Colonic mucosa (tissue), 4 donors: ENCODE results near the gene NDUFB8. TPM values are rescaled to one million over a fixed set of nuclear protein-coding genes. Genes with fewer than 3 reads are reported as not detected.
A peak's percentile ranks its signal among the peaks of the same experiment; 100 is the strongest.

ENCODE experiments used
- DNase-seq: peaks from one replicate; pipeline ENCODE4 v3.0.0-alpha.2; 2020
- H3K27ac ChIP-seq: fragments of 200-600 bp; one replicate; pipeline ENCODE4 v1.8.0; 2021
- H3K27me3 ChIP-seq: fragments of 200-600 bp; one replicate; pipeline ENCODE4 v1.8.0; 2021
- H3K36me3 ChIP-seq: fragments of 200-600 bp; one replicate; pipeline ENCODE4 v1.8.0; 2021
- H3K4me1 ChIP-seq: fragments of 200-600 bp; one replicate; pipeline ENCODE4 v1.8.0; 2021; ENCODE audit warnings: mild to moderate bottlenecking
- H3K4me3 ChIP-seq: fragments of 200-600 bp; one replicate; pipeline ENCODE4 v1.8.0; 2021
- H3K9ac ChIP-seq, 2 donors: one replicate each; pipeline ENCODE4 v1.7.0; 2013; ENCODE audit warnings: control low read depth in 2 of 2, low read depth in 2 of 2, low read length in 2 of 2
- H3K9me3 ChIP-seq: fragments of 200-600 bp; one replicate; pipeline ENCODE4 v1.8.0; 2021
- intact Hi-C: fragments of 100-400 bp; cut with DNase I; formaldehyde crosslinking; loops from one replicate; pipeline ENCODE4 v1.14.1; 2022
- total RNA-seq, 2 donors: library from RNA; stranded (reverse); fragmentation: NEBNext Ultra II Directional in 1 of 2; extraction: Animal tissue kit (Norgen Biotek cat#: 25700) in 1 of 2; gene quantifications; one replicate each; pipeline ENCODE4 v1.2.1, GENCODE V29; 2021
- TF ChIP-seq, protein P1 (sequence below): fragments of 200-600 bp; IDR thresholded peaks from one replicate; pipeline ENCODE4 v1.8.0; 2022; ENCODE audit warnings: antibody characterized with exemption, mild to moderate bottlenecking
- donor health status: healthy.
- donor health status: DM: no; HTN: no; CAD: no.
- donor health status: DM: no; HTN: no; CAD: no.

Gene NDUFB8
- total RNA-seq, 2 donors from 2014 or later: 189 to 243 TPM

DNA sequence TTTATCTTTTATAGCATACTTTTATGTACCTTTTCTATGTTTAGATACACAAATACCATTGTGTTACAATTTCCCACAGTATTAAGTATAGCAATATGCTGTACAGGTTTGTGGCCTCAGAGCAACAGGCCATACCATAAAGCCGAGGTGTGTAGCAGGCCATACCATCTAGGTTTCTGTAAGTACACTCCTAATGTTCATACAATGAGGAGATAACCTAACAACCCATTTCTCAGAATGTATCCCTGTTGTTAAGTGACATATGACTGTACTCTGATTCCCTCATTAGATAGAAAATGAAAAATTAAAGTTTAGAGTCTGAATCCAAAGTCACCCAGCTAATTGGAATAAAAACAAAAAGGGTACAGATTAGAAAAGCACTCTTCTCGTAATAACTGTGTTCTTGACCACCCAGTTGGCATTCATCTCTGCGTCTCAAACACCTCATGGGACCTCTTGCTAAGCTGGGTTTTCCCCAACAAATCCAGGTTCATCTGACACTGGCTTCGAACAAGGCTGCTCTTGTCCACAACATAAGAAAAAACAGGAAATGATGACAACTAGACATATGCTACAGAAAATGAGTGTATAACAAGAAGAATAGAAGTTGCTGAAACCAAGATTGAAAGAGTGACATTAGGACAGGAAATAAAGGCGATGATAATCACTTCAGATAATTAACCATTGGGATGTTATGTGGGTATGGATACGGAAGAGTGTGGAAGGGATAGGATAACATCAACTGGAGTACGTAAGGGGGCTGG, 1.4 kb downstream of the NDUFB8 start:
- H3K9ac ChIP-seq: peak overlapping the region; percentile 12 to 96
- H3K4me1 ChIP-seq: no peaks in the 10 kb centered on the region
- no peaks in the 10 kb centered on the region for H3K27me3 ChIP-seq
- intact Hi-C loops: no loop called here
- DNase-seq: no peak
- TF ChIP-seq, protein P1, sequence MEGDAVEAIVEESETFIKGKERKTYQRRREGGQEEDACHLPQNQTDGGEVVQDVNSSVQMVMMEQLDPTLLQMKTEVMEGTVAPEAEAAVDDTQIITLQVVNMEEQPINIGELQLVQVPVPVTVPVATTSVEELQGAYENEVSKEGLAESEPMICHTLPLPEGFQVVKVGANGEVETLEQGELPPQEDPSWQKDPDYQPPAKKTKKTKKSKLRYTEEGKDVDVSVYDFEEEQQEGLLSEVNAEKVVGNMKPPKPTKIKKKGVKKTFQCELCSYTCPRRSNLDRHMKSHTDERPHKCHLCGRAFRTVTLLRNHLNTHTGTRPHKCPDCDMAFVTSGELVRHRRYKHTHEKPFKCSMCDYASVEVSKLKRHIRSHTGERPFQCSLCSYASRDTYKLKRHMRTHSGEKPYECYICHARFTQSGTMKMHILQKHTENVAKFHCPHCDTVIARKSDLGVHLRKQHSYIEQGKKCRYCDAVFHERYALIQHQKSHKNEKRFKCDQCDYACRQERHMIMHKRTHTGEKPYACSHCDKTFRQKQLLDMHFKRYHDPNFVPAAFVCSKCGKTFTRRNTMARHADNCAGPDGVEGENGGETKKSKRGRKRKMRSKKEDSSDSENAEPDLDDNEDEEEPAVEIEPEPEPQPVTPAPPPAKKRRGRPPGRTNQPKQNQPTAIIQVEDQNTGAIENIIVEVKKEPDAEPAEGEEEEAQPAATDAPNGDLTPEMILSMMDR: no peak
- H3K4me3 ChIP-seq: peak overlapping the region; percentile 96
- no peak overlapping the region for H3K27ac ChIP-seq
- no peaks in the 10 kb centered on the region for H3K9me3 ChIP-seq
- H3K36me3 ChIP-seq: peaks cover 5% of the 10 kb centered on the region

DNA sequence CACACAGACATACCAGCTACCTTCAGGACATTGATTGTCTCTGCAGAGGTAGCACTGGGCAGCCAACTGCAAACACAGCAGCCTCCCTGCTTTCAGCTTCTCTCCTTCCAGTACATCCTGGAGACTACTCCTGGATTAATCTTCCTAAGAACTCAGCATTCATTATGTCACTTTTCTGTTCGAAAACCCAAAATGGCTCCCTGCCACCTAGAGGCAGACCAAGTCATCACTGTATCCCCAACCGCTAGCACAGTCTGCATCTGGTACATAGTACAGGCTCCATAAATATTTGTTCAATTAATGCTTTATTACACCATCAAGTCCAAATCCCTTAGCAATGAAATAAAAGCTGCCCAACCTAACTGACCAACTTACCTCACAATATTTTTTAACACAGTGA, 5.0 kb downstream of the NDUFB8 start:
- intact Hi-C loops: no loop called here
- no peaks in the 10 kb centered on the region for H3K9me3 ChIP-seq
- peaks cover 9% of the 10 kb centered on the region for H3K36me3 ChIP-seq
- no peak for DNase-seq
- no peak overlapping the region for H3K4me3 ChIP-seq
- H3K27me3 ChIP-seq: peaks cover 1% of the 10 kb centered on the region
- TF ChIP-seq, protein P1: no peak
- no peak overlapping the region for H3K27ac ChIP-seq
- H3K9ac ChIP-seq: no peak overlapping the region
- no peaks in the 10 kb centered on the region for H3K4me1 ChIP-seq

DNA sequence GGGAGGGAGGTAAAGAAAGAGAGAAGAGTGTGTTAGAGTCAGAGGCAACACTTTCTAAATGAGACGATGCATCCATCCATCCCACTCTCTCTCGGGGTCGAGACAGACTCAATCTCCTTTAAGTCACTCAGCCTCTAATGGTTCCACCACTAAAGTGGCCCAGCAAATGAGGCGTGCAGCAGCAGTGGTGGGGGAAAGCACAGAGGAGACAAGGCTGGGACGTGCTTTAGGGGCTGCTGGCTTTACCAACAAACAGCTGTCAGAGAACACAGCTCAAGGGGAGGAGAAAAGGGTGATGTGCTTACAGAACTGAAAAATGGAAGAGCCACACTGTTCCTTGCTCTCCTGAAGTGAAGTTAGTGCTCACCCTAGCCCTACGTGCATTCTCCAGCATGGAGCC, 5.5 kb downstream of the NDUFB8 start:
- Histone ChIP-seq H3K27me3 (peaks cover 3% of the 10 kb centered on the region), H3K27ac (no peak overlapping the region), H3K36me3 (peaks cover 9% of the 10 kb centered on the region), H3K9me3 (no peaks in the 10 kb centered on the region), H3K4me3 (no peak overlapping the region), H3K4me1 (no peaks in the 10 kb centered on the region), H3K9ac (no peak overlapping the region)
- TF ChIP-seq, protein P1: no peak
- no peak for DNase-seq
- intact Hi-C loops: no loop called here

DNA sequence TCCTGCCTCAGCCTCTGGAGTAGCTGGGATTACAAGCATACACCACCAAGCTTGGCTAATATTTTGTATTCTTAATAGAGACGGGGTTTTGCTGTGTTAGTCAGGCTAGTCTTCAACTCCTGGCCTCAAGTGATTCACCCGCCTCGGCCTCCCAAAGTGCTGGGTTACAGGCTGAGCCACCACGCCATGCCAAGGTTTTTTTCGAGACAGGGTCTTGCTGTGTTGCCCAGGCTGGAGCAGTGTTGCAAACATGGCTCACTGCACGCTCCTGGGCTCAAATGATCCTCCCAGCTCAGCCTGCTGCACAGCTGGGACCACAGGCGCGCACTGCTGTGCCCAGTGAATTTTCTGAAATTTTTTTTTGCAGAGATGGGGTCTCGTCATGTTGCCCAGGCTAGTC, 6.7 kb downstream of the NDUFB8 start:
- Histone ChIP-seq H3K4me3 (no peak overlapping the region), H3K36me3 (peaks cover 9% of the 10 kb centered on the region), H3K4me1 (no peaks in the 10 kb centered on the region), H3K27me3 (peaks cover 3% of the 10 kb centered on the region), H3K9ac (no peak overlapping the region), H3K27ac (no peak overlapping the region), H3K9me3 (no peaks in the 10 kb centered on the region)
- DNase-seq: no peak
- TF ChIP-seq, protein P1: no peak
- intact Hi-C loops: no loop called here

DNA sequence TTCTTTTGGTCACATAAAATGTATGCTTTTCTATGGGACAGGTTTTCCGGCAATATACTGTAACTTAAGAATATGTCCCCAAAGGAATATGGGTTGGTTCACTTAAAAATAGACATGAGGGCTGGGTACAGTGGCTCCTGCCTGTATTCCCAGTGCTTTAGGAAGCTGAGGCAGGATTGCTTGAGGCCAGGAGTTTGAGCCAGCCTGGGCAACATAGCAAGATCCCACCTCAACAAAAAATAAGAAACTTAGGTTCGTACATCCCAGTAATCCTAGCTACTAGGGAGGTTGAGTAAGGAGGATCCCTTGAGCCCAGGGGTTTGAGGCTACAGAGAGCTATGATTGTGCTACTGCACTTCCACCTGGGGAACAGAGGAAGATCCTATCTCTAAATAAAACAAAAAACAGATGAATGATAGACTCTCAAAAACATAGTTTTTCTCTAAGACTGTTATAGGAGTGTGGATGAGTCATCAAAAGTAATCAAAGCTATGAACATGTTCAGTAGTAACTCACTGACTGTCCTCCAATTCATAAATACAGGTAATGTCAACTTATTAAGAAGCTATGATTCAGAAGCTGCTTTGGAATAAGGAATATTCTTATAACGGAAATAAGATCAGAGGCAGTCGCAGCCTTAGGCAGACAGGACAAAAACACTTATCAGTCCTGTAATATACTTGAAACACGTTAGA, 7.4 kb downstream of the NDUFB8 start:
- H3K27ac ChIP-seq: no peak overlapping the region
- no peaks in the 10 kb centered on the region for H3K4me1 ChIP-seq
- no peaks in the 10 kb centered on the region for H3K9me3 ChIP-seq
- peaks cover 9% of the 10 kb centered on the region for H3K36me3 ChIP-seq
- no peak overlapping the region for H3K9ac ChIP-seq
- no peak for DNase-seq
- H3K27me3 ChIP-seq: peaks cover 3% of the 10 kb centered on the region
- no peak overlapping the region for H3K4me3 ChIP-seq
- intact Hi-C loops: no loop called here
- TF ChIP-seq, protein P1: no peak
